ENCODE data around the gene LRP10. TPM values are rescaled to one million over a fixed set of nuclear protein-coding genes. Genes with fewer than 3 reads are reported as not detected.

LRP10 gene
- total RNA-seq, 2 donors from 2014 or later: 54.2 to 144 TPM

DNA sequence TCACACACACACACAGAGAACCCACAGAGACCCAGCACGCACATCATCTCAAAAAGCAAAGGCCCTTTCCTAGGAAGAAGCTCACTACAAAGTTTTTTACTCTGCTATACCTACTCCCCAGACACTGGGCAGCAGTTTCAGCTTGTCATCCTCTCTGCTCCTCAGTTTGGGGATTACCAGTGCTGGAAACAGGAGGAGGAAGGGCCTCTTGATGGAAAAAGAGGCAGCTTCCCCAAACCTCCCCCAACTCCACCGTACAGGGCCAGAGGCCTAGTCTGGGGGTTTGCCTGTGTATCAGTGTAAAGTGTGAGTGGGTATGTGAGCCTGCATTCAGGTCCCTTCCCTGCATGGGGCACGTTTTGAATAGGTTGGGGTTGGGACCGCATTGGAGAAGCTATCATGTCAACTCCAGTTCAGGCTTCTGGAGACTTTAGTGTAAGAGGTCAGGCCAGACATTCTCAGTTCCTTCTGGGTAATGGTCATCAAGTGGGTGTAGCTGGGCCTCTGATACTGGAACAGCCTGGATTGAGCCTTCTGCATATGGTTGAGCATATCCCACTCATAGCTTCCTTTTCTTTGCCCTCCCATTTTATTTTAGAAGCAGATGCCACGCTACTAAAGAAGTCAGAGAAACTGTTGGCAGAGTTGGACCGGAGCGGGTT, 12.7 kb downstream of the LRP10 start:
- peaks cover 3% of the 10 kb centered on the region for H3K36me3 ChIP-seq
- H3K9me3 ChIP-seq: no peaks in the 10 kb centered on the region
- H3K4me1 ChIP-seq: peaks cover 0 to 19% of the 10 kb centered on the region in 2 donors
- TF ChIP-seq, protein P1, sequence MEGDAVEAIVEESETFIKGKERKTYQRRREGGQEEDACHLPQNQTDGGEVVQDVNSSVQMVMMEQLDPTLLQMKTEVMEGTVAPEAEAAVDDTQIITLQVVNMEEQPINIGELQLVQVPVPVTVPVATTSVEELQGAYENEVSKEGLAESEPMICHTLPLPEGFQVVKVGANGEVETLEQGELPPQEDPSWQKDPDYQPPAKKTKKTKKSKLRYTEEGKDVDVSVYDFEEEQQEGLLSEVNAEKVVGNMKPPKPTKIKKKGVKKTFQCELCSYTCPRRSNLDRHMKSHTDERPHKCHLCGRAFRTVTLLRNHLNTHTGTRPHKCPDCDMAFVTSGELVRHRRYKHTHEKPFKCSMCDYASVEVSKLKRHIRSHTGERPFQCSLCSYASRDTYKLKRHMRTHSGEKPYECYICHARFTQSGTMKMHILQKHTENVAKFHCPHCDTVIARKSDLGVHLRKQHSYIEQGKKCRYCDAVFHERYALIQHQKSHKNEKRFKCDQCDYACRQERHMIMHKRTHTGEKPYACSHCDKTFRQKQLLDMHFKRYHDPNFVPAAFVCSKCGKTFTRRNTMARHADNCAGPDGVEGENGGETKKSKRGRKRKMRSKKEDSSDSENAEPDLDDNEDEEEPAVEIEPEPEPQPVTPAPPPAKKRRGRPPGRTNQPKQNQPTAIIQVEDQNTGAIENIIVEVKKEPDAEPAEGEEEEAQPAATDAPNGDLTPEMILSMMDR (IDR thresholded peaks at IDR 0.05): no peak
- DNase-seq (ENCODE audit: low spot score): no peak
- H3K27ac ChIP-seq: no peak overlapping the region
- H3K4me3 ChIP-seq: no peak overlapping the region
- H3K27me3 ChIP-seq: no peaks in the 10 kb centered on the region

DNA sequence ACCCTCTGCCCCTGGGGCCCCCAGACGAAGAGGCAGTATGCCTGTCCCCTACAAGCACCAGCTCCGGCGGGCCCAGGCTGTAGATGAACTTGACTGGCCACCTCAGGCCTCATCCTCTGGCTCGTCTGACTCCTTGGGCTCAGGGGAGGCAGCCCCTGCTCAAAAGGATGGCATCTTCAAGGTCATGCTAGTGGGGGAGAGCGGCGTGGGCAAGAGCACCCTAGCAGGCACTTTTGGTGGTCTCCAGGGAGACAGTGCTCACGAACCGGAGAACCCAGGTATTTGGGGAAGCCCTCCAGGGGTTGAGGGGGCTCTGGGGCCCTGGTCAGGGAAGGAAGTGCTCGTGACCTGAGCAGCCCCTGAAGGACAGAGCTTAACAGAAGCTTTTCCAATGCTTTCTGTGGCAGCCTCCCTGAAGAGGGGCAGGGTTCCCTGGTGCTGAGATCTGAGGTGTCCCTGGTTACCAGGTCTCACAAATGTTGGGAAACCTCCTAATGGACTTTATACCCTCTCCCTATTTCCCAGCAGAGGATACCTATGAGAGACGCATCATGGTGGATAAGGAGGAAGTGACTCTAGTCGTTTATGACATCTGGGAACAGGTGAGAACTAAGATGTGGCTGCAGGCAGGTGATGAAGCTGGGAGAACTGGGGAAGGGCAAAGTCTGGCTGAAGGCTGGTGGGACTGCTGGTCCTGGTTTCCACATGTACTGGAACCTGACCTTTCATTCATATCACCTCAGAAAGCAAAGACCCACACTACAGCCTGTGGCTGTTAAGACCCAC, 13.4 kb downstream of the LRP10 start:
- H3K4me3 ChIP-seq: no peak overlapping the region
- no peaks in the 10 kb centered on the region for H3K27me3 ChIP-seq
- H3K36me3 ChIP-seq: no peaks in the 10 kb centered on the region
- no peaks in the 10 kb centered on the region for H3K9me3 ChIP-seq
- TF ChIP-seq, protein P1 (IDR thresholded peaks at IDR 0.05): no peak
- H3K27ac ChIP-seq: no peak overlapping the region
- peaks cover 0 to 19% of the 10 kb centered on the region in 2 donors for H3K4me1 ChIP-seq
- DNase-seq (ENCODE audit: low spot score): no peak

DNA sequence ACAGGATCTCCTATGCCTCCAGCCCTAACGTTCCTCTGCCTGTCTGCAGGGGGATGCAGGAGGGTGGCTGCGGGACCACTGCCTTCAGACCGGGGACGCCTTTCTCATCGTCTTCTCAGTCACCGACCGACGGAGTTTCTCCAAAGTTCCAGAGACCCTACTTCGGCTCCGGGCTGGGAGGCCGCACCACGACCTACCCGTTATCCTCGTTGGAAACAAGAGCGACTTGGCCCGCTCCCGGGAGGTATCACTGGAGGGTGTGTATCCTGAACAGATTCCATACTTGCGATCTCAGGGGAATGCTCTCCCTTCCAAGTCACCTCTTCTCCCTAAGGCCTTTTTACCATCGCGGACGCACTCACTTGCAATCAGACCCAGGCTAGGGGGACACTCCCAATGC, 14.4 kb downstream of the LRP10 start:
- TF ChIP-seq, protein P1 (IDR thresholded peaks at IDR 0.05): no peak
- H3K27ac ChIP-seq: no peak overlapping the region
- H3K9me3 ChIP-seq: no peaks in the 10 kb centered on the region
- H3K27me3 ChIP-seq: no peaks in the 10 kb centered on the region
- H3K4me1 ChIP-seq: peaks cover 0 to 19% of the 10 kb centered on the region in 2 donors
- no peak overlapping the region for H3K4me3 ChIP-seq
- no peaks in the 10 kb centered on the region for H3K36me3 ChIP-seq
- no peak for DNase-seq (ENCODE audit: low spot score)

DNA sequence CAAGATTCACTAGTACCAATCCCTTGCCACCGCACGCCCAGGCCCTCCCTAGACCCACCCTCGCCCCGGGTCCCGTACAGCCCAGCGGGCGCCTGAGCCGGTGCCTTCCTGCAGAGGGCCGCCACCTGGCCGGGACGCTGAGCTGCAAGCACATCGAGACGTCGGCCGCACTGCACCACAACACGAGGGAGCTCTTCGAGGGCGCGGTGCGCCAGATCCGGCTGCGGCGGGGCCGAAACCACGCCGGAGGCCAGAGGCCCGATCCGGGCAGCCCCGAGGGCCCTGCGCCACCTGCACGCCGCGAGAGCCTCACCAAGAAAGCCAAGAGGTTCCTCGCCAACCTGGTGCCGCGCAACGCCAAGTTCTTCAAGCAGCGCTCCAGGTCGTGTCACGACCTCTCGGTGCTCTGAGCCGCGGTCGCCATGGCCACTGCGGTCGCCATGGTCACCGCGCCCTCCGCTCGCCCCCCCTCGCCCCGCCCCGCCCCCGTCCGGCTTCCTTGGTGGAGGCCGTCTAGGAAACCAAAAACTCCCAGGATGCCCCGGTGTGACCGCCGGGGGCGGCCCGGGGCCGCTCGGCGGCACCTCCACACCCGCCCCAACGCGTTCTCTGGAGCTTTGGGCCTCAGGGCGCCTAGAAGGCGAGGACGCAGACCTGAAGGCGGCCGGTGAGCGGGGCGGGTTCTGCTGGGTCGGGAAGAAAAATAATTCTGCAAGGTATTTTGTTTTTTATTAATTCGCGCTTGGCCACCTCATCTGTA, 15.1 kb downstream of the LRP10 start:
- H3K4me1 ChIP-seq: peaks cover 0 to 19% of the 10 kb centered on the region in 2 donors
- no peaks in the 10 kb centered on the region for H3K9me3 ChIP-seq
- TF ChIP-seq, protein P1 (IDR thresholded peaks at IDR 0.05): no peak
- H3K4me3 ChIP-seq: peak overlapping the region; percentile 49 to 51
- no peaks in the 10 kb centered on the region for H3K27me3 ChIP-seq
- H3K27ac ChIP-seq: peak overlapping the region in 1 of 2 donors; percentile 41
- H3K36me3 ChIP-seq: no peaks in the 10 kb centered on the region
- DNase-seq (ENCODE audit: low spot score): peak; percentile 62

DNA sequence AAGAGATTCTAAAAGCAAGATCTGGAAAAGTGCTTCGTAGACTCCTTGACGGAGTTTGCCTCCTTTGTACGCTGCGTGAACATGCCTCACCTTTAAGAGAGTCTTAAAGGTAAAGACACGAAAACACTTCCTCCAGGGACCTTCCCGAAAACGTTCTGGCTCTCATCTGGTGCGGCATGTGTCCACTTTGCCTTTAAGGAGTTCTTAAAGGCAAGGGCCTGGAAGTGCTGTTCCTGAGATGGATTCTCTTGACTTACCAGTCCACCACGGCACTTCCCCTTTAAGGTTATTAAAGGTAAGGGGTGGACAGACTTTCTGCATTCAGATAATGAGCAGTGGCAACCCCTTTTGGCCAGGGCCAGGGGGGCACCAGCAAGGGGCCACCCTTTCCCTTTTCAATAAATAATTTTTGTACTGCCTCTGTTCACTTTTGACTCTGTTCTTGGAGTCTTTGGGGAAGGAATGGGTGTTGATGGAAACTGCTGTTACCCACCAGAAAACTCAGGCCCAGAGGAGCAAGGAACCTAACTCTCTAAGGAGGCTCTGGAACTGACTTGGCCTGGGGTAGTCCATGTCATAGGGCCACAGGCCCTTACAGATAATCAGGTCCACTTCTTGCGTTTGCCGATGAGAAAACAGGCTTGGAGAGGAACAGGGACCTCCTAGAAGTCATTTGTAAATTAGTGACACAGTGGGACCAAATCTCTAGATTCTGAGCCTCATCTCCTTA, 15.9 kb downstream of the LRP10 start:
- H3K4me1 ChIP-seq: peaks cover 0 to 19% of the 10 kb centered on the region in 2 donors
- H3K27me3 ChIP-seq: no peaks in the 10 kb centered on the region
- H3K36me3 ChIP-seq: no peaks in the 10 kb centered on the region
- peak overlapping the region; percentile 49 to 51 for H3K4me3 ChIP-seq
- H3K27ac ChIP-seq: peak overlapping the region in 1 of 2 donors; percentile 41
- TF ChIP-seq, protein P1 (IDR thresholded peaks at IDR 0.05): no peak
- DNase-seq (ENCODE audit: low spot score): no peak
- no peaks in the 10 kb centered on the region for H3K9me3 ChIP-seq

All from right atrium auricular region (tissue), 2 donors.